ENCODE data around the gene CLCA1. TPM values are rescaled to one million over a fixed set of nuclear protein-coding genes. Genes with fewer than 3 reads are reported as not detected.

CLCA1 gene
- total RNA-seq, 1 donor from 2014 or later: not detected

- peak; percentile 15 to 64 for DNase-seq (ENCODE audit: low read depth in 2 of 2)
Observed at GRCh38 chr1:86502721-86503405, 34.1 kb downstream of the CLCA1 start.

DNA sequence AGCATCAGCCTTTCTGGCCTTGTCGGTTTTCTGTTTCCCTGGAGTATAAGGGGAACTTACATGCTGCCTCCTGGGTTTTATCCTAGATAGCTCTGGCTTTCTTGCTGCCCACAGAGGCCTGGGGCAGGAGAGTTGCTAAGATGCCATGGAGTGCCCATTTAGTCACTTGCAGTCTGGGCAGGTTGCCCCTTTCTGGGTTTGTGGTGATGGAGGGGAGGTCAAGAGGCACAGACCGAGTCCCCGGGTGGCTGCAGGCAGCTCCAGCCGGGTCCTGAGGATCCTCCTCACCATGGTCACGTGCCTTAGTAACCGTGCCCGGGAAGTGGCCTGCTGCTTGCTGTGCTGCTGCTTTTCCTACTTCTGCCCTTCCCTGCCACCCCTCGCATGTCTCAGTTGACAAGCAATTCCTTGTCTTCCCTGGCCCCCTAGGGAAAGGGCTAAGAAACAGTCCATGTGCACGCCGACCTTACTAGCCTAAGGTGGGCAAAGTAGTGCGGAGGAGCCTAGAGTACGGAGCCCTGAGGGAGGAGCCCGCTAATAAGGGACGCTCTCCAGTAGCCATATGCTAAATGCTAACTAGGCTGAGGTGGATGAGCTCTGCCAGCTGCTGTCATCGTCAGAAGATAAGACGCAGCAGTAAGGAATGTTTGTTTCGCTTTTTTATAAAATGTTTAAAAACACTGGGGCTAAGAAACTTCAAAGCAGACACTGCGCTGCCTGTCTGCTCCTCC, 34.8 kb downstream of the CLCA1 start:
- no peak for DNase-seq (ENCODE audit: low read depth in 2 of 2)

DNA sequence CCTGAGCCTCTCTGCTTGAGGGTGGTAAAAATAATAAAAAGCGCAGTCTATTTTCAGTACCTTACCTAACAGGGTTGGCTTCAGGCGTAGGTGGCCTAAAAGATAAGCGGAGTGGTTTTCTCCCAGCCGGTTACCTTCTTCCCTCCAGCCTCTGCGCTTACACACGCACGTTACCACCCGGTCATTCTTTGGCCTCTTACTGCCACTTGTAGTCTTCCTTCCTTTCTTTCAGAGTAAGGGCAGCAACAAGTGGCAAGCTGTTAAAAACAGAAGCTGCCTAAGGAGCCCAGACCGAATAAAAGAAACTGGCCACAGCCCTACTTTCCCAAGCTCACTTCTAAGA, 35.4 kb downstream of the CLCA1 start:
- no peak for DNase-seq (ENCODE audit: low read depth in 2 of 2)

DNA sequence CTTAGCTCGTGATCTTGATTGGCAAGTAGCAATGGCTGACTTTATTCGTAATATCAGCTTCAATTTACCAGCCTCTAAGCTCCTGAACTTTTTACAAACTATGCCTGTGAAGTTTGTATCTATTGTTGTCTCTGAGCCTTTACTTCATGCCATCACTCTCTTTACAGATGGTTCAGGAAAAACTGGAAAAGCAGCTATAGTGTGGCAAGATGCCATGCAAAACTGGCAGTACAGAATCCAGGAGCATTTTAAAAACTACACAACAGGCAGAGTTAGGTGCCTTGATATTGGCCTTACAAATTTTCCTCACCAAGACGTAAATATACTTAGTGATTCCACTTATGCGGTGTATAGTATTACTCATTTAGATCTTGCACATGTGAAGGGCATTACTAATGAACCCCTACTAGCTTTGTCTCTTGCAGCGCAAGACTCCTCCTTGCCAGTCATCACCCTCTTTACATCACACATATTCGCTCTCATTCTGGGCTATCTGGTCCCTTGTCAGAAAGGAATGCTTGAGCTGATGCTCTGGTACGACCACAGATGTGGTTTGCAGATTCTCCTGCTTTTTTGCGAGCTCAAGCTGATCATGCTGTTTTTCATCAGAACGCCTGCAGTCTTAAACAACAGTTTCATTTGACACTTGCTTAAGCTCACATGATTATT, 36.3 kb downstream of the CLCA1 start:
- DNase-seq (ENCODE audit: low read depth in 2 of 2): no peak

DNA sequence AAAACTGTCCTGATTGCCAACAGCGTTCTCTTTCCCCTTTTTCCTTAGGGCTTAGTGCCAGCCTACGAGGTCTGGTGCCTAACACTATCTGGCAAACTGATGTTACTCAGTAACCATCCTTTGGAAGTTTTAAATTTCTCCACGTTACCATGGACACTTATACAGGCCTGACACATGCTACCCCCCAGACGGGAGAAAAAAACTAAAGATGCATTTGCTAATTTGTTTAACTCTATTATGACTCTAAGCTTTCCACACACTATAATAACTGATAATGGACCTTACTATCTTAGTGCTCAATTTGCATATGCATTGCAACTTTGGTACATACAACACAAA, 36.8 kb downstream of the CLCA1 start:
- DNase-seq (ENCODE audit: low read depth in 2 of 2): no peak

DNA sequence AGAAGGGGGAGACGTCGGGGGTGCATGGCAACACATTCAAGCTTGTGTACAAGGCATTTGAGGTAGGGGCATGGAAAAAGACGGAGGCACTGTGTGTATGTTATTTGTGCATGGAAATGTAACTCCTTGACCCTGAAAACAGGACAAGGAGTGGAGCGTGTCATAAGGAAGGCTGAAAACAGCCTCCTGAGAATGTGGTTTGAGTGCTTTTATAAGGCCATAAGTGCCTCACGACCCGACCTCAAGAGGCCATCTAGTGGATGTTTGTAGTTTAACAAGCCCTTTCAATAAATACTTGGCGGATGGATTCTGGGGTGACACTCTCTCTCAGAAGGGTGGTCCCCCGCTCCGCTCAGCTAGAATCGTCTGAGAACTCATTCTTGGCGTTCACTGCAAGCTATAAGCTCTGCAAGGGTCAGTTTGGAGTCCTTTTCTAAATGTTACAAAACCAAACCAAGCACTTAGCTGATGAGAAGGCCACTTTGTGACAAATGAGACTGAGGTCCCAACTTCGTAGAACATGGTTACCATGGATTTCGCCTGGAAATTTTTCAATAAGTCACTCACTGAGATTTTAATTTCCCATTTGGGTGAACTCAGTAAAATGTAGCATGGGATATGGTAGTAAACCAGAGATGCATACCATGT, 39.3 kb downstream of the CLCA1 start:
- DNase-seq (ENCODE audit: low read depth in 2 of 2): peak; percentile 34 to 45

GRCh38 chr1:86508583-86508969, 39.8 kb downstream of the CLCA1 start:
- no peak for DNase-seq (ENCODE audit: low read depth in 2 of 2)

GRCh38 chr1:86515597-86515996, 46.9 kb downstream of the CLCA1 start:
- DNase-seq (ENCODE audit: low read depth in 2 of 2): peak; percentile 38 to 62

GRCh38 chr1:86516335-86516734, 47.6 kb downstream of the CLCA1 start:
- no peak for DNase-seq (ENCODE audit: low read depth in 2 of 2)

GRCh38 chr1:86517336-86517735, 48.6 kb downstream of the CLCA1 start:
- DNase-seq (ENCODE audit: low read depth in 2 of 2): no peak

GRCh38 chr1:86520789-86521521, 52.2 kb downstream of the CLCA1 start:
- DNase-seq (ENCODE audit: low read depth in 2 of 2): no peak

- no peak for DNase-seq (ENCODE audit: low read depth in 2 of 2)
Observed at GRCh38 chr1:86521522-86521891, 52.8 kb downstream of the CLCA1 start.

DNA sequence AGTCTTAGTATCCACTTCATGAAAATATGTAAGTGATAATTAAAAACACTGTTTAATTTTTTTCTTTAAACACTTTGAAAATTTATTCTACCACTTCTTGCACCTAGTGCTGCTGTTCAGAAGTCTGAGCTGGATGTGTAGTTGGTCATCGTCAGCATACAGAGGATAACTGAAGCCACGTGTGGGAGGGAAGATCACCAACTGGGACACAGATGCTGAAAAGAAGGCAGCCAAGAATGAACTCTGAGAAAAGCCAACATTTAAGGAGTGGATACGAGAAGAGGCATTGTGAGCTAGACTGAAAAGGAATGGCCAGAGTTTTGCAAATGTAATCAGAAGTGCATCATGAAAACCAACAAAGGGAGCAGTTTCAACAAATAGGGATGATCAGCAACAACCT, 53.5 kb downstream of the CLCA1 start:
- no peak for DNase-seq (ENCODE audit: low read depth in 2 of 2)

DNA sequence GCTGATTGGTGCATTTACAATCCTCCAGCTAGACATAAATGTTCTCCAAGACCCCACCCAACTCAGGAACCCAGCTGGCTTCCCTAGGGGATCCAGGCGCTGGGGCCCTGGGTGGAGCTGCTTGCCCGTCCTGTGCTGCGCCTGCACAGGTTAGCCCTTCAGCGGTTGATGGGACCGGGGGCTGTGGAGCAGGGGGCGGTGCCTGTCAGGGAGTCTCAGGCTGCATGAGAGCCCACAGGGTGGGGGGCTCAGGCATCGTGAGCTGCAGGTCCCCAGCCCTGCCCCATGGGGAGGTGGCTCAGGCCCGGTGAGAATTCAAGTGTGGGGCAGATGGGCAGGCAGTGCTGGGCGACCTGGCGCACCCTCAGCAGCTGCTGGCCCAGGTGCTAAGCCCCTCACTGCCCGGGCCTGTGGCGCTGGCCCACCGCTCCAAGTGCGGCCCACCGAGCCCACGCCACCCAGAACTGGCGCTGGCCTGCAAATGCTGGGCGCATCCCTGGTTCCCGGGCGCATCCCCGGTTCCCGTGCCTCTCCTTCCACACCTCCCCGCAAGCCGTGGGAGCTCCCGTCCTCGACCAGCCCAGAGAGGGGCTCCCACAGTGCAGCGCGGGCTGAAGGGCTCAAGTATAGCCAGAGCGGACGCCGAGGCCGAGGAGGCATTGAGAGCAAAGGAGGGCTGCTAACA, 55.1 kb downstream of the CLCA1 start:
- no peak for DNase-seq (ENCODE audit: low read depth in 2 of 2)

DNA sequence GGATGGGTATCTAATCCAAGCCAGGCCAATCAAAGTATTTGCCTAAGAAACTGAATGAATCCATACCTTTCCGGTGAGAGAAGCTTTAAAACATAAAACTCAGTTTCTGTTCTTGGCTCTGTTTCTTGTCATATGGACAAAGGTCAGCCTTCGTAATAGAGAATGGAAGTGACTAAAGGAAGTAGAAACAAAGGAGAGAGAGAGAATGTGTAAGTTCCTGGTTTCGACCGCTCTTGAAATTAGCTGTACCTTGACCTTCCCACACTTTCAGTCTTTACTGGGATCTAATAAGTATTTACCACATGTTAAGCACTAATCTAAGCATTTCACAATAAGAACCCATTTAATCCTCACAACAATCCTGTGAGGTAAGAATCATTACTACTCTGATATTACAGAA, 58.6 kb downstream of the CLCA1 start:
- peak; percentile 65 to 76 for DNase-seq (ENCODE audit: low read depth in 2 of 2)

- no peak for DNase-seq (ENCODE audit: low read depth in 2 of 2)
Observed at GRCh38 chr1:86530211-86530845, 61.6 kb downstream of the CLCA1 start.

DNA sequence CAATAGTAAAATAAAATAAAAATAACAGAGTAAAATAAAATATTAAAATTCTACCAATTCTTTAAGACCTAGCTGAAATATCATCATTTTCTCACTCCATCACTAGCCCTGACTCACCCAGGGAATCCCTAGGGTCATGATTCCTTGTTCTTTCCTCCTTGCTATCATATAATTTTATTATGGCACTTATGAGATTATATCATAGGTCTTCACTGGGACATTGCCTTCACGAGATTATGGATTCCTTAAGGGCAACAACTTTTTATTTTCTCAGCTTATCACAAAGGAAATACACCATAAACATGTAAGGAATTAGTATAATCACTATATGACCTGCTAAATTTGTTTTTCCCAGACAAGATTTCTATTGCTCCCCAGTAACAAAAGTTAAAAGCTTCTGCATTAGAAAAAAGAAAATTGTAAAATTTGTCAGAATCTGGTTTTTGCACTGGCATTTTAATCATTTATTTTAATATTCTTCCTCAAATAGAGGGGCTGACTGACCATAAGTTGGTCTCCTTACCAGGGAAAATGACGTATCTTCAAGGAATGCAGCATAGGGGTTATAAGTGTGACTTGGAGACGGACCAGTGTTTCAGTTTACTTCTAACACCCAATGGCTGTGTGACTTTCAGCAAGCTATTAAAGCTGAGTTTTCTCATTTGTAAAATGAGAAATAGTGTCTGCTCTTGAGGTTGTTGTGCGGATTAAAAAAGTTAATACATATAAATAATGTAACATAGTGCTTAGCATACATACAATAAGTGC, 69.4 kb downstream of the CLCA1 start:
- DNase-seq (ENCODE audit: low read depth in 2 of 2): no peak

DNA sequence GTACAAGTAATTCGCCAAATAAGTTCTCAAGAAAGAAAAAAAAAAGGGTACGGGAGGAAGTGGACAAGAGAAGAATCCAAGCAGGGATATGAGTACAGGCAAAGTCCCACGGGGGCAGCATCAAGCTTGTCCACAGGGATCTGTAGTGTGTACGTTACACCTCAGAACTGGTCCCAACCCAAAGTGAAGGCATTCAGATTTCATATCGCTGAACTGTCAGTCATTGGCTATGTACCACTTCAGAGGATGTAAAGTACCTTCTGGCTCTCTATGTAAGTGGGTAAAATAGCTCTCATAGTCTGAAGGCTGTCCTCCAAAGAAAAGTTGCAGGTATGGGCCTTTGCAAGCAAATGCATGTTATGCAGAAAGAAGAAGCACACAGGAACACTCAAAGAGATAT, 70.0 kb downstream of the CLCA1 start:
- no peak for DNase-seq (ENCODE audit: low read depth in 2 of 2)

DNA sequence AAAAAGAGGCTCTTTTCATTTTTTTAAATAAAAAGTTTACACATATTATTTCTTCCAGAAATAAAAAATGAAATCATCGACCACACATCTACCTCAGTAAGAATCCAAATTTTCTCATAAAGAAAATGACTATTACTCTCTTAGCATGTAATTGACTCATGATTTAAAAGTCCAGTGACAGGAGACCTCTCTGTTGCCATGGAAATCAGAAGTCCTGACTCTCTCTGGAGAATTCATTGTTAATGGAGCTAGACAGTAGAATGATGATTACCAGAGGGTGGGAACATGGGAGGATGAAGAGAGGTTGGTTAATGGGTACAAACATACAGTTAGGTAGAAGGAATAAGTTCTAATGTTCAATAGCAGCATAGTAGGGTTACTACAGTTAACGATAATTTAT, 73.1 kb downstream of the CLCA1 start:
- no peak for DNase-seq (ENCODE audit: low read depth in 2 of 2)

DNA sequence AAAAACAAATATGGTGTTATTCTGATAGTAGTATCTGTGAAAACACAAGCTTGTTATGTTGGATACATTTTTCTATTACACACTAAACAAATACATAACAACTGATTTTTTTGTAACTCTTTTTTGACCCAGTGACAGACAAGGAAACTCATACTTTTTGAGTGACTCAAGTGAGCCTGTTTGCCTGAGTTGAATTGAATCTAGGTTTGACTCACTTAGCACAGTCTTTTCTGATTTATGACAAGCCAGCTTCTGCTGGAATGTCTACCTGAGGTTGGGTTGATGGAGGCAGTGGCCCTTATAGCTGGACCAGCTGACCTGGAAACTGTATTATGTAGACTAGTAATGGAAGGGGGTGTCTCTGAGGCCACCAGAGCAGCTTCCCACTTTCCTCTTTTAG, 73.9 kb downstream of the CLCA1 start:
- no peak for DNase-seq (ENCODE audit: low read depth in 2 of 2)
